ENCODE data around the gene NTN4. TPM values are rescaled to one million over a fixed set of nuclear protein-coding genes. Genes with fewer than 3 reads are reported as not detected.
A peak's percentile ranks its signal among the peaks of the same experiment; 100 is the strongest.

Gene NTN4
- 10 to 100 TPM; 10.4 to 62.5 (median 43.8) TPM for total RNA-seq
- 10 to 100 TPM; 10.1 to 17.2 (median 15.6) TPM for polyA plus RNA-seq
- long read RNA-seq, donor 1, transcript NTN4-201 (10 exons, 3,615 nt), result major isoform, 6 of 319 reads
- long read RNA-seq, donor 1, partial matches to known transcripts, result 34 of 319 reads
- long read RNA-seq, donor 1, other reads (novel, unspliced or antisense), result 279 of 319 reads
- long read RNA-seq, donor 2, transcript NTN4-201 (10 exons, 3,615 nt), result major isoform, 5 of 5 reads
- long read RNA-seq, donor 2, partial matches to known transcripts, result 0 of 5 reads
- long read RNA-seq, donor 2, other reads (novel, unspliced or antisense), result 0 of 5 reads
- long read RNA-seq, donor 3, partial matches to known transcripts, result 55 of 349 reads
- long read RNA-seq, donor 3, other reads (novel, unspliced or antisense), result 292 of 349 reads
- long read RNA-seq, donor 4, partial matches to known transcripts, result 4 of 7 reads
- long read RNA-seq, donor 4, other reads (novel, unspliced or antisense), result 1 of 7 reads
- long read RNA-seq, donor 5, transcript NTN4-201 (10 exons, 3,615 nt), result major isoform, 124 of 157 reads
- long read RNA-seq, donor 5, partial matches to known transcripts, result 11 of 157 reads
- long read RNA-seq, donor 5, other reads (novel, unspliced or antisense), result 22 of 157 reads
- long read RNA-seq, donor 6, partial matches to known transcripts, result 1 of 2 reads
- long read RNA-seq, donor 6, other reads (novel, unspliced or antisense), result 1 of 2 reads
- long read RNA-seq, donor 7, partial matches to known transcripts, result 0 of 1 reads
- long read RNA-seq, donor 7, other reads (novel, unspliced or antisense), result 0 of 1 reads
- long read RNA-seq, donor 8, transcript NTN4-201 (10 exons, 3,615 nt), result major isoform, 15 of 22 reads
- long read RNA-seq, donor 8, partial matches to known transcripts, result 7 of 22 reads
- long read RNA-seq, donor 8, other reads (novel, unspliced or antisense), result 0 of 22 reads
- long read RNA-seq, donor 9, partial matches to known transcripts, result 55 of 256 reads
- long read RNA-seq, donor 9, other reads (novel, unspliced or antisense), result 199 of 256 reads
- long read RNA-seq, donor 10, transcript NTN4-201 (10 exons, 3,615 nt), result major isoform, 7 of 189 reads
- long read RNA-seq, donor 10, partial matches to known transcripts, result 19 of 189 reads
- long read RNA-seq, donor 10, other reads (novel, unspliced or antisense), result 163 of 189 reads

DNA sequence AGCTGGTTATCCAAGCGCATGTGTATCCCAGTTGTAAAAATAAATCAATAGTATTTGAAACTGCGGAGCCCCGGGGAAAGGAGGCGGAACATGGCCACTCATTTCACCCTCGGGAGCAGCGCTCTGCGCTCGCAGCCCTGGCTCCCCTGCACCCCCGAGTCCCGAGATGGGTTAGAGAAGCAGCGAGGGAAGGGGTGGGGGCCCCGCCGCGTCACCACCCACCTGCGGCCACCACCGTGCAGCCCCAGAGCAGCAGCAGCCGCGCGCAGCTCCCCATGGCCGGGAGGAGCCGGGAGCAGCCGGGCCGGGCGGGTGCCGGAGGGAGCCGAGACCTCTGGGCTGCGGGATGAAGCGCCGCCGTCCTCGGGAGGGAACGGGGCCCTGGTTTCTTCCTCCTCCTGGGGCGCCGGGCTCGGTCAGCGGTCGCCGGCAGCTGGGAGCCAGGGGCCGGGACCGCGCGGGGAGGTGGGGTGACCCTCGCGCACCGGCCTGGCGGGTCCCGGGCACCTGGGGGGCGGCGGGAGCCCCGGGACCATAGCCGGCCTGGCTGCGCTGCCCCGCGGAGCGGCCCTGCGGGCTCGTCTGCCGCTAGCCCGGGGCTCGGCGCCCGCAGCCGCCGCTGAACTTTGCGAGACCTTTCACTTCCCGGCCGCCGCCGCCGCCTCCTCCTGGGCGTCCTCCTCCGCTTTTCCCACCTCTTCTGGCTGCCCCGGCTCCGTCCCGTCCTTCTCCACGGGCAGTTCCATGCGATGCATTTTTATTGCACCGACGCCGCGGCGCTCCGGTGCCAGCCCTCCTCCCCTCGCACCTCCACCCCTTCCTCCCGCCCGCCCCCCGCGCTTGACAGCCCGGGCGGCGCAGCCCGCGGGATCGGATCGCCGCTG lies at the start of gene NTN4:
TSS of gene NTN4 (minus strand) at position 732 of the 884 bp plus-strand sequence. CDS start at position 277, 455 bp downstream.
- no peaks in the 10 kb centered on the region for H3K9me3 ChIP-seq (replicated peaks in 1 of 3)
- H3K27me3 ChIP-seq, result no peaks in the 10 kb centered on the region
- peak in 1 of 2 donors; percentile 39 for TF ChIP-seq POLR2A (IDR thresholded peaks at IDR 0.05)
- TF ChIP-seq, protein P1, sequence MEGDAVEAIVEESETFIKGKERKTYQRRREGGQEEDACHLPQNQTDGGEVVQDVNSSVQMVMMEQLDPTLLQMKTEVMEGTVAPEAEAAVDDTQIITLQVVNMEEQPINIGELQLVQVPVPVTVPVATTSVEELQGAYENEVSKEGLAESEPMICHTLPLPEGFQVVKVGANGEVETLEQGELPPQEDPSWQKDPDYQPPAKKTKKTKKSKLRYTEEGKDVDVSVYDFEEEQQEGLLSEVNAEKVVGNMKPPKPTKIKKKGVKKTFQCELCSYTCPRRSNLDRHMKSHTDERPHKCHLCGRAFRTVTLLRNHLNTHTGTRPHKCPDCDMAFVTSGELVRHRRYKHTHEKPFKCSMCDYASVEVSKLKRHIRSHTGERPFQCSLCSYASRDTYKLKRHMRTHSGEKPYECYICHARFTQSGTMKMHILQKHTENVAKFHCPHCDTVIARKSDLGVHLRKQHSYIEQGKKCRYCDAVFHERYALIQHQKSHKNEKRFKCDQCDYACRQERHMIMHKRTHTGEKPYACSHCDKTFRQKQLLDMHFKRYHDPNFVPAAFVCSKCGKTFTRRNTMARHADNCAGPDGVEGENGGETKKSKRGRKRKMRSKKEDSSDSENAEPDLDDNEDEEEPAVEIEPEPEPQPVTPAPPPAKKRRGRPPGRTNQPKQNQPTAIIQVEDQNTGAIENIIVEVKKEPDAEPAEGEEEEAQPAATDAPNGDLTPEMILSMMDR (IDR thresholded peaks at IDR 0.05), result no peak
- 0 to 2% (median 0%) methylated on average over 36 to 96 of the region's 96 CpGs for WGBS, 4 donors
- H3K36me3 ChIP-seq (replicated peaks in 1 of 2), result peaks cover 0 to 3% of the 10 kb centered on the region in 2 donors
- intact Hi-C loops (cut with DNase I), result no loop called here
- H3K4me3 ChIP-seq, result peak within 1 kb of the TSS; percentile 56 to 77 (median 66)
- peak; percentile 42 to 63 (median 49) for DNase-seq
- H3K27ac ChIP-seq, result peak within 1 kb of the TSS in 3 of 5 donors; percentile 69 to 81 (median 79)
- peaks cover 9 to 36% of the 10 kb centered on the region in 2 donors for H3K4me1 ChIP-seq (replicated peaks in 1 of 2)

- Histone ChIP-seq H3K36me3 (replicated peaks in 1 of 2) (no peaks in the 10 kb centered on the region), H3K27ac (no peak overlapping the region), H3K27me3 (no peaks in the 10 kb centered on the region), H3K4me3 (no peak overlapping the region), H3K9me3 (replicated peaks in 1 of 3) (no peaks in the 10 kb centered on the region), H3K4me1 (replicated peaks in 1 of 2) (no peaks in the 10 kb centered on the region)
- DNase-seq, result no peak
- 45 to 56% (median 46%) methylated on average over 11 of the region's 11 CpGs for WGBS, 4 donors
- no peak for TF ChIP-seq POLR2A (IDR thresholded peaks at IDR 0.05)
- TF ChIP-seq, protein P1 (IDR thresholded peaks at IDR 0.05), result no peak
- intact Hi-C loops (cut with DNase I), result no loop called here
Measured at GRCh38 chr12:95838125-95838524, 47.6 kb upstream of the NTN4 start.

GRCh38 chr12:95837240-95838038 lies 46.9 kb upstream of the NTN4 start:
- no peaks in the 10 kb centered on the region for H3K9me3 ChIP-seq (replicated peaks in 1 of 3)
- no peaks in the 10 kb centered on the region for H3K27me3 ChIP-seq
- no peak overlapping the region for H3K27ac ChIP-seq
- TF ChIP-seq POLR2A (IDR thresholded peaks at IDR 0.05), result no peak
- TF ChIP-seq, protein P1 (IDR thresholded peaks at IDR 0.05), result no peak
- H3K36me3 ChIP-seq (replicated peaks in 1 of 2), result no peaks in the 10 kb centered on the region
- WGBS, 4 donors, result 64 to 72% (median 67%) methylated on average over 10 of the region's 10 CpGs
- H3K4me1 ChIP-seq (replicated peaks in 1 of 2), result no peaks in the 10 kb centered on the region
- no peak overlapping the region for H3K4me3 ChIP-seq
- no peak for DNase-seq
- intact Hi-C loops (cut with DNase I), result no loop called here
